ENCODE measurements around the gene RNF157.

- TF ChIP-seq CTCF (IDR thresholded peaks at IDR 0.05), result no peak
- TF ChIP-seq POLR2A (IDR thresholded peaks at IDR 0.05), result no peak
- TF ChIP-seq POLR2AphosphoS5 (IDR thresholded peaks at IDR 0.05; ENCODE audit: insufficient read depth in 1 of 2, low read depth in 1 of 2), result peak in 1 of 2 donors; percentile 13
These were observed 21.3 kb upstream of the RNF157 start for GRCh38 chr17:76261421-76262215.
